Cardiac fibroblast (primary cell): ENCODE data around the gene AFF1.
A peak's percentile ranks its signal among the peaks of the same experiment; 100 is the strongest.

Experiments
- DNase-seq, 2 donors: peaks; one replicate each; pipeline versions ENCODE4 v3.0.0 to v3.0.0-alpha.2; 2010; ENCODE audit warnings: low read depth in 2 of 2
- H3K4me3 ChIP-seq, 2 donors: replicated peaks in 1 of 2; 1 replicate in 1 of 2; 2 replicates in 1 of 2; pipeline ENCODE4 v1.5.1; 2011; ENCODE audit warnings: low read depth in 2 of 2, low read length in 2 of 2, mild to moderate bottlenecking in 2 of 2, moderate library complexity in 1 of 2
- TF ChIP-seq, protein P1 (sequence below): IDR thresholded peaks from one replicate; pipeline ENCODE4 v1.5.1; 2011; ENCODE audit warnings: low read depth, mild to moderate bottlenecking, low read length, inconsistent platforms

The AFF1 gene

DNA sequence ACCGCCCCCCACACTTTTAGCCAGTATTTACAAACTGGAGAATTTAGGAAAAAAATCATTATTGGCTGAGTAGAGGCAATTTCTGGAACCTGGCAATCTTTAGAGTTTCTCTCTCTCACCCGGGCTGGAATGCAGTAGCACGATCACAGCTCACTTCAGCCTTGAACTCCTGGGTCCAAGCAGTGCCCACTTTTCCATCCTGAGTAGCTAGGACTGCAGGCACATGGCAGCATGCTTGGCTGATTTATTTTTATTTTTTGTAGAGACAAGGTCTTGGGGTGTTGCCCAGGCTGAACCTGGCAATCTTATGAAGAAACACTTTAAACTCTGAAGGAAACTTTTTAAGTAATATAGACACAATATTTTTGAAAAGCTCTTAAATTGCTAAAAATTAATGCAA, 120.1 kb downstream of the AFF1 start:
- no peak overlapping the region for H3K4me3 ChIP-seq
- TF ChIP-seq, protein P1, sequence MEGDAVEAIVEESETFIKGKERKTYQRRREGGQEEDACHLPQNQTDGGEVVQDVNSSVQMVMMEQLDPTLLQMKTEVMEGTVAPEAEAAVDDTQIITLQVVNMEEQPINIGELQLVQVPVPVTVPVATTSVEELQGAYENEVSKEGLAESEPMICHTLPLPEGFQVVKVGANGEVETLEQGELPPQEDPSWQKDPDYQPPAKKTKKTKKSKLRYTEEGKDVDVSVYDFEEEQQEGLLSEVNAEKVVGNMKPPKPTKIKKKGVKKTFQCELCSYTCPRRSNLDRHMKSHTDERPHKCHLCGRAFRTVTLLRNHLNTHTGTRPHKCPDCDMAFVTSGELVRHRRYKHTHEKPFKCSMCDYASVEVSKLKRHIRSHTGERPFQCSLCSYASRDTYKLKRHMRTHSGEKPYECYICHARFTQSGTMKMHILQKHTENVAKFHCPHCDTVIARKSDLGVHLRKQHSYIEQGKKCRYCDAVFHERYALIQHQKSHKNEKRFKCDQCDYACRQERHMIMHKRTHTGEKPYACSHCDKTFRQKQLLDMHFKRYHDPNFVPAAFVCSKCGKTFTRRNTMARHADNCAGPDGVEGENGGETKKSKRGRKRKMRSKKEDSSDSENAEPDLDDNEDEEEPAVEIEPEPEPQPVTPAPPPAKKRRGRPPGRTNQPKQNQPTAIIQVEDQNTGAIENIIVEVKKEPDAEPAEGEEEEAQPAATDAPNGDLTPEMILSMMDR = no peak
- DNase-seq = no peak

DNA sequence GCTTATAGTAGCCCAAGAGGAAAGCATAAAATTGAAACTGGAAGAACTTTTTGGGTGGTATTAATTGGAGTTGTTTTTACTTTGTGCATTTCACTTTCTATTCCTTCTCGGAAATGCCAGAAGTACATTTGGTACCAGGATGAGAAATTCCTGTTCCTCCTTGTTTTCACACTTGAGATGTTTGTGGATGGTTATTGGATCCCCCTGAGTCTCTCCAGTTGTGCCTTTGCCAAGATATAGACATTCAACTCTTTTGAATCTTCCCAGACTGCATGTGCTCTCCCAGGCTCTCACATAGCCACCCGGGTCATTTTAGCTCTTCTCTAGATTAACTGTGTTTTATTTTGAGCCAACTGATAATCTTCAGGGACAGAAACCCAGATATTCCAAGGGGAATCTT, 120.5 kb downstream of the AFF1 start:
- H3K4me3 ChIP-seq = no peak overlapping the region
- TF ChIP-seq, protein P1 = no peak
- peak; percentile 31 to 42 for DNase-seq

GRCh38 chr4:87056881-87057280, 122.1 kb downstream of the AFF1 start:
- TF ChIP-seq, protein P1 = no peak
- H3K4me3 ChIP-seq = no peak overlapping the region
- DNase-seq = no peak

GRCh38 chr4:87057835-87058355, 123.1 kb downstream of the AFF1 start:
- no peak for DNase-seq
- TF ChIP-seq, protein P1 = no peak
- no peak overlapping the region for H3K4me3 ChIP-seq

GRCh38 chr4:87058356-87059073, 123.7 kb downstream of the AFF1 start:
- no peak for DNase-seq
- TF ChIP-seq, protein P1 = peak; percentile 19
- H3K4me3 ChIP-seq = no peak overlapping the region

DNA sequence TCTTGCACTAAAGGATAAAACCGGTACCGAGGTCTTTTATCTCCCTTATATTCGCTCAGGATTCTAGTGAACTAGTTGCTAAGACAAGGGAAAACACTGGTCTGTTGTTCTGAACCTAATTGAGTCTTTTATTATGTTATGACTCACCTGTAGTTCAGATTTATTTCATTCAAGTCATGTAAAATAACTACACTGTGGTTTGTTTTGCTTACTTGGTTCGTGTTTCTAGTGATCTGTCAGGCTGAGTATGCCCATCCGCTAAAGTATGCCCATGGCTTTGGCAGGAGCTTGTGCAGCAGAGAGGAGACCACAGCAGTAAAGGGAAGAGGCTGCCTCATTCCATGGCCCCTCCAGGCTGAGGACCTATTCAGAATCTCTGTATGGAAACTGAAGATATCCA, 126.1 kb downstream of the AFF1 start:
- H3K4me3 ChIP-seq = no peak overlapping the region
- TF ChIP-seq, protein P1 = no peak
- DNase-seq = peak in 1 of 2 donors; percentile 71
